T-cell (primary cell): ENCODE measurements around the gene PDE7B. TPM values are rescaled to one million over a fixed set of nuclear protein-coding genes. Genes with fewer than 3 reads are reported as not detected.

Experiments
- ATAC-seq, 4 experiments: fragments of 200-7000 bp in 3 of 4; fragments of 150-1000 bp in 1 of 4; cut with Tn5 transposase; replicated peaks in 1 of 4; 1 replicate in 3 of 4; 2 replicates in 1 of 4; pipeline ENCODE4 v1.10.0; 2021; ENCODE audit warnings: moderate library complexity in 3 of 4, mild to moderate bottlenecking in 2 of 4, moderate number of reproducible peaks in 1 of 4
- CTCF ChIA-PET, 2 donors: fragments of 300-600 bp; sonication (Branson Sonifier 250); formaldehyde crosslinking; loops; one replicate each; lab custom pipeline; 2022; ENCODE audit warnings: antibody characterized with exemption in 2 of 2; lab: Charles Lee
- POLR2A ChIA-PET, 2 donors: fragments of 300-600 bp; sonication (Branson Sonifier 250); formaldehyde crosslinking; loops; one replicate each; lab custom pipeline; 2022; ENCODE audit warnings: antibody characterized with exemption in 2 of 2; lab: Charles Lee
- DNase-seq, 35 experiments: peaks; one replicate each; pipeline versions ENCODE4 v3.0.0 to v3.0.0-alpha.2; 2013 to 2023
- H3K27ac ChIP-seq: one replicate; pipeline ENCODE4 v1.5.1; 2013; ENCODE audit warnings: low read length
- H3K27me3 ChIP-seq, 2 experiments: replicated peaks in 1 of 2; 1 replicate in 1 of 2; 2 replicates in 1 of 2; pipeline versions ENCODE4 v1.6.1 to v1.7.0; 2013; ENCODE audit warnings: low read length in 1 of 2, mixed read lengths in 1 of 2; ENCODE audit not compliant: control insufficient read depth in 2 of 2, insufficient read depth in 2 of 2; ENCODE audit errors: extremely low read depth in 1 of 2
- H3K36me3 ChIP-seq, 2 donors: 1 replicate in 1 of 2; 2 replicates in 1 of 2; pipeline versions ENCODE4 v1.6.1 to v1.7.0; 2013; ENCODE audit warnings: low read length in 1 of 2; ENCODE audit not compliant: control insufficient read depth in 2 of 2, insufficient read depth in 1 of 2; ENCODE audit errors: extremely low read depth in 1 of 2
- H3K4me1 ChIP-seq, 2 experiments: 1 replicate in 1 of 2; 2 replicates in 1 of 2; pipeline versions ENCODE4 v1.6.1 to v1.7.0; 2013; ENCODE audit warnings: low read length in 2 of 2, mixed read lengths in 1 of 2; ENCODE audit not compliant: insufficient read depth in 2 of 2, control insufficient read depth in 1 of 2; ENCODE audit errors: extremely low read depth in 1 of 2
- H3K4me3 ChIP-seq, 2 donors: 1 replicate in 1 of 2; 2 replicates in 1 of 2; pipeline versions ENCODE4 v1.5.1 to v1.7.0; 2013; ENCODE audit warnings: mild to moderate bottlenecking in 2 of 2, low read length in 1 of 2, moderate library complexity in 1 of 2; ENCODE audit not compliant: control insufficient read depth in 1 of 2; ENCODE audit errors: extremely low read depth in 1 of 2
- H3K9me3 ChIP-seq: 2 replicates; pipeline ENCODE4 v1.7.0; 2013
- H3K27ac Mint-ChIP-seq, 2 donors: one replicate each; pipeline ENCODE4 v1.8.0; 2020 to 2021; ENCODE audit warnings: mild to moderate bottlenecking in 2 of 2, mixed read lengths in 2 of 2
- H3K27me3 Mint-ChIP-seq, 2 donors: one replicate each; pipeline ENCODE4 v1.8.0; 2021 to 2022; ENCODE audit warnings: mixed read lengths in 2 of 2
- H3K36me3 Mint-ChIP-seq: one replicate; pipeline ENCODE4 v1.8.0; 2021; ENCODE audit warnings: mixed read lengths
- H3K4me1 Mint-ChIP-seq, 3 donors: one replicate each; pipeline ENCODE4 v1.8.0; 2020 to 2022; ENCODE audit warnings: mixed read lengths in 3 of 3, mild to moderate bottlenecking in 1 of 3
- H3K4me3 Mint-ChIP-seq, 3 donors: one replicate each; pipeline ENCODE4 v1.8.0; 2020 to 2022; ENCODE audit warnings: mild to moderate bottlenecking in 3 of 3, mixed read lengths in 3 of 3, moderate library complexity in 3 of 3
- H3K9me3 Mint-ChIP-seq, 3 donors: one replicate each; pipeline ENCODE4 v1.8.0; 2020 to 2022; ENCODE audit warnings: mixed read lengths in 3 of 3
- WGBS: methylation state at CpG from one replicate; pipeline ENCODE4 v1.1.5; 2013; ENCODE audit warnings: missing lambda C conversion rate; ENCODE audit not compliant: insufficient coverage; 5-methylcytosine and 5-hydroxymethylcytosine counted together
- total RNA-seq, 35 experiments: library from RNA in 6 of 35; stranded (reverse) in 6 of 35; fragments of 120-200 nt in 1 of 35; gene quantifications; one replicate each; pipeline versions ENCODE4 v1.2.1 to v1.2.4 and lab custom pipeline; 2013 to 2026

Gene PDE7B
- total RNA-seq, 5 donors from 2014 or later (not counting 1 experiment from before 2014, with no cell fraction given) = 0.35 to 1.5 (median 0.69) TPM

GRCh38 chr6:136072691-136073090, 221.2 kb downstream of the PDE7B start:
- Mint-ChIP-seq H3K27me3 (peaks cover 4 to 5% of the 10 kb centered on the region in 2 donors), H3K36me3 (peaks cover 3% of the 10 kb centered on the region), H3K27ac (no peak overlapping the region), H3K9me3 (no peaks in the 10 kb centered on the region), H3K4me1 (no peaks in the 10 kb centered on the region), H3K4me3 (no peak overlapping the region)
- ATAC-seq = no peak
- ChIA-PET CTCF (no interaction called here), POLR2A (no interaction called here)
- no peaks in the 10 kb centered on the region for H3K4me1 ChIP-seq
- H3K27me3 ChIP-seq = no peaks in the 10 kb centered on the region
- H3K9me3 ChIP-seq = no peaks in the 10 kb centered on the region
- no peak overlapping the region for H3K27ac ChIP-seq
- no peak overlapping the region for H3K4me3 ChIP-seq
- no peak for DNase-seq
- no peaks in the 10 kb centered on the region for H3K36me3 ChIP-seq
- 94% methylated on average over 4 of the region's 7 CpGs for WGBS

GRCh38 chr6:136073216-136073615, 221.7 kb downstream of the PDE7B start:
- Histone ChIP-seq H3K4me3 (no peak overlapping the region), H3K4me1 (no peaks in the 10 kb centered on the region), H3K27me3 (no peaks in the 10 kb centered on the region), H3K27ac (no peak overlapping the region), H3K9me3 (no peaks in the 10 kb centered on the region), H3K36me3 (no peaks in the 10 kb centered on the region)
- Mint-ChIP-seq H3K9me3 (no peaks in the 10 kb centered on the region), H3K4me1 (no peaks in the 10 kb centered on the region), H3K36me3 (no peaks in the 10 kb centered on the region), H3K4me3 (no peak overlapping the region), H3K27me3 (peaks cover 2 to 4% of the 10 kb centered on the region in 2 donors), H3K27ac (no peak overlapping the region)
- CTCF ChIA-PET = no interaction called here
- POLR2A ChIA-PET = no interaction called here
- DNase-seq (no peak), ATAC-seq (no peak)
- 100% methylated on average over 2 of the region's 5 CpGs for WGBS

- ATAC-seq = no peak
- 83% methylated on average over 1 of the region's 3 CpGs for WGBS
- DNase-seq = no peak
- Histone ChIP-seq H3K4me1 (no peaks in the 10 kb centered on the region), H3K4me3 (no peak overlapping the region), H3K36me3 (no peaks in the 10 kb centered on the region), H3K27ac (no peak overlapping the region), H3K27me3 (no peaks in the 10 kb centered on the region), H3K9me3 (no peaks in the 10 kb centered on the region)
- Mint-ChIP-seq H3K9me3 (no peaks in the 10 kb centered on the region), H3K36me3 (no peaks in the 10 kb centered on the region), H3K27ac (no peak overlapping the region), H3K4me1 (no peaks in the 10 kb centered on the region), H3K4me3 (no peak overlapping the region), H3K27me3 (peaks cover 2 to 4% of the 10 kb centered on the region in 2 donors)
- CTCF ChIA-PET = no interaction called here
- POLR2A ChIA-PET = no interaction called here
Measured at GRCh38 chr6:136076496-136076895, 225.0 kb downstream of the PDE7B start.

GRCh38 chr6:136077834-136078576, 226.5 kb downstream of the PDE7B start:
- Histone ChIP-seq H3K4me1 (no peaks in the 10 kb centered on the region), H3K27me3 (no peaks in the 10 kb centered on the region), H3K36me3 (no peaks in the 10 kb centered on the region), H3K4me3 (no peak overlapping the region), H3K27ac (no peak overlapping the region), H3K9me3 (no peaks in the 10 kb centered on the region)
- 64% methylated on average over 3 of the region's 5 CpGs for WGBS
- no peaks in the 10 kb centered on the region for H3K4me1 Mint-ChIP-seq
- no peak overlapping the region for H3K27ac Mint-ChIP-seq
- CTCF ChIA-PET = interaction anchor here in 1 of 2 donors (0.6 kb wide), 1 partner anchor 933 kb away, joined by 6 read pairs; no protein-coding TSS in a partner anchor
- DNase-seq (no peak), ATAC-seq (no peak)
- H3K27me3 Mint-ChIP-seq = peaks cover 0 to 4% of the 10 kb centered on the region in 2 donors
- no peaks in the 10 kb centered on the region for H3K36me3 Mint-ChIP-seq
- H3K9me3 Mint-ChIP-seq = no peaks in the 10 kb centered on the region
- POLR2A ChIA-PET = no interaction called here
- H3K4me3 Mint-ChIP-seq = no peak overlapping the region

GRCh38 chr6:136079701-136080565, 228.4 kb downstream of the PDE7B start:
- Histone ChIP-seq H3K4me1 (no peaks in the 10 kb centered on the region), H3K36me3 (no peaks in the 10 kb centered on the region), H3K4me3 (no peak overlapping the region), H3K27ac (no peak overlapping the region), H3K27me3 (no peaks in the 10 kb centered on the region), H3K9me3 (no peaks in the 10 kb centered on the region)
- CTCF ChIA-PET = no interaction called here
- Mint-ChIP-seq H3K9me3 (no peaks in the 10 kb centered on the region), H3K36me3 (no peaks in the 10 kb centered on the region), H3K27me3 (no peaks in the 10 kb centered on the region), H3K4me1 (no peaks in the 10 kb centered on the region), H3K27ac (no peak overlapping the region), H3K4me3 (no peak overlapping the region)
- DNase-seq (no peak), ATAC-seq (no peak)
- 60% methylated on average over 1 of the region's 6 CpGs for WGBS
- POLR2A ChIA-PET = no interaction called here

GRCh38 chr6:136083540-136083939, 232.0 kb downstream of the PDE7B start:
- CTCF ChIA-PET = interaction anchor here (0.5 to 0.6 kb wide), 2 partner anchors 54 to 941 kb away, joined by 3 read pairs; no protein-coding TSS in a partner anchor
- POLR2A ChIA-PET = no interaction called here
- no peak overlapping the region for H3K4me3 Mint-ChIP-seq
- no peak overlapping the region for H3K4me3 ChIP-seq
- no peaks in the 10 kb centered on the region for H3K27me3 ChIP-seq
- H3K4me1 ChIP-seq = no peaks in the 10 kb centered on the region
- H3K9me3 ChIP-seq = no peaks in the 10 kb centered on the region
- DNase-seq (no peak), ATAC-seq (no peak)
- H3K4me1 Mint-ChIP-seq = no peaks in the 10 kb centered on the region
- H3K36me3 Mint-ChIP-seq = no peaks in the 10 kb centered on the region
- no peak overlapping the region for H3K27ac Mint-ChIP-seq
- H3K27me3 Mint-ChIP-seq = no peaks in the 10 kb centered on the region
- H3K9me3 Mint-ChIP-seq = no peaks in the 10 kb centered on the region
- H3K27ac ChIP-seq = no peak overlapping the region
- no peaks in the 10 kb centered on the region for H3K36me3 ChIP-seq
